ENCODE results near the gene MYH11.

MYH11 gene

DNA sequence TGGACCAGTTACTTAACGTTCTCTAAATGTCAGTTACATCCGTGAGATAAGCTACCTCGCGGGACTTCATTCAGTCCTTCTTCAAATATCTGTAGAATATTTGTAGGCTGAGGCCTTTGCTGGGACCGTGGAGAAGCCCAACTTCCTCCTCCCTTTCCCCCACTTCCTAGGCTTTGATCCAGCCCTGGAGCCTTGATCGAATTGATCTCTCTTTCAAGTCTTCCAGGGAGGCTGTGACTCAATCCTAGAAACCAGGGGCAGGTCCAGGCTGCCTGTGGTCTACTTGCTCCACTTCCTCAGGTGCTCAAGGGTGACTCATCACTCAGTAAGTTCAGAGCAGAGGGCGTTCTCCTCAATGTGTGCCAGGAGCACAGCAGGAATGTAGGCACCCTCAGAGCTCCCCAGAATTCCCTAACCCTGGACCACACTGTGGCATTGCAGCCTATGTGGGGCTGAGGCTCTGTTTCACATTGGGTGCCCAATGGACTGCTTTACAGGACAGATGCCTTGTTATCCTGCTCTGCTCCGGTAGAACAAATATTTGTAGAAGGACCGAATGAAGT lies 42.8 kb upstream of the MYH11 start:
- TF ChIP-seq FOXP2 (optimal IDR thresholded peaks at IDR 0.05; ENCODE audit: borderline replicate concordance, extremely low read depth, extremely low read length, insufficient read depth): no peak
- TF ChIP-seq, protein P1, sequence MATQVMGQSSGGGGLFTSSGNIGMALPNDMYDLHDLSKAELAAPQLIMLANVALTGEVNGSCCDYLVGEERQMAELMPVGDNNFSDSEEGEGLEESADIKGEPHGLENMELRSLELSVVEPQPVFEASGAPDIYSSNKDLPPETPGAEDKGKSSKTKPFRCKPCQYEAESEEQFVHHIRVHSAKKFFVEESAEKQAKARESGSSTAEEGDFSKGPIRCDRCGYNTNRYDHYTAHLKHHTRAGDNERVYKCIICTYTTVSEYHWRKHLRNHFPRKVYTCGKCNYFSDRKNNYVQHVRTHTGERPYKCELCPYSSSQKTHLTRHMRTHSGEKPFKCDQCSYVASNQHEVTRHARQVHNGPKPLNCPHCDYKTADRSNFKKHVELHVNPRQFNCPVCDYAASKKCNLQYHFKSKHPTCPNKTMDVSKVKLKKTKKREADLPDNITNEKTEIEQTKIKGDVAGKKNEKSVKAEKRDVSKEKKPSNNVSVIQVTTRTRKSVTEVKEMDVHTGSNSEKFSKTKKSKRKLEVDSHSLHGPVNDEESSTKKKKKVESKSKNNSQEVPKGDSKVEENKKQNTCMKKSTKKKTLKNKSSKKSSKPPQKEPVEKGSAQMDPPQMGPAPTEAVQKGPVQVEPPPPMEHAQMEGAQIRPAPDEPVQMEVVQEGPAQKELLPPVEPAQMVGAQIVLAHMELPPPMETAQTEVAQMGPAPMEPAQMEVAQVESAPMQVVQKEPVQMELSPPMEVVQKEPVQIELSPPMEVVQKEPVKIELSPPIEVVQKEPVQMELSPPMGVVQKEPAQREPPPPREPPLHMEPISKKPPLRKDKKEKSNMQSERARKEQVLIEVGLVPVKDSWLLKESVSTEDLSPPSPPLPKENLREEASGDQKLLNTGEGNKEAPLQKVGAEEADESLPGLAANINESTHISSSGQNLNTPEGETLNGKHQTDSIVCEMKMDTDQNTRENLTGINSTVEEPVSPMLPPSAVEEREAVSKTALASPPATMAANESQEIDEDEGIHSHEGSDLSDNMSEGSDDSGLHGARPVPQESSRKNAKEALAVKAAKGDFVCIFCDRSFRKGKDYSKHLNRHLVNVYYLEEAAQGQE (IDR thresholded peaks at IDR 0.05; ENCODE audit: insufficient read depth in 1 of 2, low read depth in 2 of 2, low read length in 2 of 2): no peak
- TF ChIP-seq TAF1 (IDR thresholded peaks at IDR 0.05; ENCODE audit: borderline replicate concordance, insufficient read depth, low read length): no peak
- TF ChIP-seq SIN3A (IDR thresholded peaks at IDR 0.05; ENCODE audit: borderline replicate concordance, insufficient read depth, low read length): no peak
- no peak for TF ChIP-seq POLR2AphosphoS5 (IDR thresholded peaks at IDR 0.05; ENCODE audit: low read depth, low read length)

DNA sequence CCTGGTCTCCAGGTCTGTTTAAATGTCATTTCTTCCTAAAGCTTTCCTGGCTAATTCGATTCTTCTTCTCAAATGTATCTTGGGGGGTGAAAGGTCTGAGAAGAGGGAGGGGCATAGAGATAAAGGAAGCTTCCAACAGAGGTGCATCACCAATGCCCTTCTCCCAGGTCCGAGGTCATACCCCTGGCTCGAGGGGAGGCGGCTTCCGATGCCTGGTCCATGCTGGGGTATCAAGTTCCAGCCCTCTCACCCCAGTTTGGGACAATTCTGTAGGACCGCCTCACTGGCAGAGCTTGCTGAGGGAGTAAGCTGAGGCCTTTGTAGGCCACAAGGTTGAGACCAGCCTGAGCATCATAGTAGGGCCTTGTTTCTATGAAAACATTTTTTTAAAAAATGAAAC lies 41.8 kb upstream of the MYH11 start:
- TF ChIP-seq FOXP2 (optimal IDR thresholded peaks at IDR 0.05; ENCODE audit: borderline replicate concordance, extremely low read depth, extremely low read length, insufficient read depth): no peak
- TF ChIP-seq, protein P1 (IDR thresholded peaks at IDR 0.05; ENCODE audit: insufficient read depth in 1 of 2, low read depth in 2 of 2, low read length in 2 of 2): no peak
- no peak for TF ChIP-seq SIN3A (IDR thresholded peaks at IDR 0.05; ENCODE audit: borderline replicate concordance, insufficient read depth, low read length)
- TF ChIP-seq POLR2AphosphoS5 (IDR thresholded peaks at IDR 0.05; ENCODE audit: low read depth, low read length): no peak
- no peak for TF ChIP-seq TAF1 (IDR thresholded peaks at IDR 0.05; ENCODE audit: borderline replicate concordance, insufficient read depth, low read length)

DNA sequence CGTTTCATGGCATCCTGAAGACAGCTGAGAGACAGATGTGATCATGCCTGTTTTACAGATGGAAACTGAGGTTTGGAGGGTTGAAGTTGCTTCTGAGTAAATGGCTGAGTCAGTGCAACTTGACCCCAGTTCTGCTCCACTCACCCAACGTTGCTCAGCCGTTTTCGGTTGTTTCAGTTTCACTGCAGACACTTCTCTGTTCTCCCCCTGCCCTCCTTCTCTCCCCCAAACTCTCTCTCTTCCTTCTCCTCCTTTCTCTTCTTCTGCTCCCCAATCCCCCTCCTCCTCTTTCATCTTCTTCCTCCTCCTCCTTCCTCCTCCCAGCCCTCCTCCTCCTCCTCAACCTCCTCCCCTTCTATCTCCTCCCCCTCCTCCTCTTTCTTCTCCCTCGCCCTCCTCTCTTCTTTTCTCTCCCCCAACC lies 41.0 kb upstream of the MYH11 start:
- TF ChIP-seq FOXP2 (optimal IDR thresholded peaks at IDR 0.05; ENCODE audit: borderline replicate concordance, extremely low read depth, extremely low read length, insufficient read depth) (no peak), SIN3A (IDR thresholded peaks at IDR 0.05; ENCODE audit: borderline replicate concordance, insufficient read depth, low read length) (no peak), TAF1 (IDR thresholded peaks at IDR 0.05; ENCODE audit: borderline replicate concordance, insufficient read depth, low read length) (no peak), POLR2AphosphoS5 (IDR thresholded peaks at IDR 0.05; ENCODE audit: low read depth, low read length) (no peak)
- TF ChIP-seq, protein P1 (IDR thresholded peaks at IDR 0.05; ENCODE audit: insufficient read depth in 1 of 2, low read depth in 2 of 2, low read length in 2 of 2): no peak

DNA sequence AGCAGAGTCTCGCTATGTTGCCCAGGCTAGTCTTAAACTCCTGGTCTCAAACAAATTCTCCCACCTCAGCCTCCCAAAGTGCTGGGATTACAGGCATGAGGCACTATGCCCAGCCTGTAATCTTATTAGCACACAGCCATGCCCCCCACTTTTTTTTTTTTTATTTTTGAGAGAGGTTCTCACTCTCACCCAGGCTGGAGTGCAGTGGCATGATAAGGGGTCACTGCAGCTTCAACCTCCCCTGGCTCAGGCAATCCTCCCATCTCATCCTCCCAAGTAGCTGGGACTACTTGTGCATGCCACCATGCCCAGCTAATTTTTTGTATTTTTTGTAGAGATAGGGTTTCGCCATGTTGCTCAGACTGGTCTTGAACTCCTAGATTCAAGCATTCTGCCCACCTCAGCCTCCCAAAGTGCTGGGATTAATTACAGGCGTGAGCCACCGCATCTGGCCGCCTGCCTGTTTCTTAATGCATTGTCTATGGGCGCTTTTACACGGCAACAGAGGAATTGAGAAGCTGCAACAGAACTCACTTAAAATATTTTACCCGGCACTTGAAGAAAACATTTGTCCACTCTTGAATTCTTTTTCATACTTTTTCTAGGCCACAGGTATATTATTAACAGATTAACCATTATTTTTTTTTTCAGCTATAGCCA lies 40.4 kb upstream of the MYH11 start:
- no peak for TF ChIP-seq SIN3A (IDR thresholded peaks at IDR 0.05; ENCODE audit: borderline replicate concordance, insufficient read depth, low read length)

DNA sequence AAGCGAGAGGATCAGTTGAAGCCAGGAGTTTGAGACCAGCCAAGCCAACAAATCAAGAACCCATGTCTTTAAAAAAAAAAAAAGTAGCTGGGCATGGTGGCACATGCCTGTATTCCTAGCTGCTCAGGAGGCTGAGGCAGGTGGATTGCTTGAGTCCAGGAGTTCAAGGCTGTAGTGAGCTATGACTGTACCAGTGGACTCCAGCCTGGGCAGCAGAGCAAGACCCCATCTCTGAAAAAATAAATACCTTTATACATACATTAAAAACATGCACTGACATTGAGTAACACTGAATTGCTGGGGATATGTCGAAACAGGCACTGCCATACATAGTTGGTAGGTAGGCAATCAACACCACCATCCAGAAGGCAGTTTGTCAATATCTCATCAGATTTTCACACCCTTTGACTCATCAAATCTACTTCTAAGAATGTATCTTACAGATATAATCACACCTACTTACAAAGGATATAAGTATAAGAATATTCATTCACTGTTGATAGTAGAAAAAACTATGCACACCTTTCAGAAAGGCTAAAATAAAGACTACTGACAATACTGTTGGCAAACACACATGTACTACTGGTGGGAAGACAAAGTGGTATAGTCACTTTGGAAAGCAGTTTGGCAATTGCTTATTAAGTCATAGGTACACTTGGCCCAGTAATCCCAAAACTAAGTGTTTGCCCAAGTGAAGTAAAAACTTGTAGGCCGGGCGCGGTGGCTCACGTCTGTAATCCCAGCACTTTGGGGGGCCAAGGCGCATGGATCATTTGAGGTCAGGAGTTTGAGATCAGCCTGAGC lies 37.9 kb upstream of the MYH11 start:
- TF ChIP-seq, protein P1 (IDR thresholded peaks at IDR 0.05; ENCODE audit: insufficient read depth in 1 of 2, low read depth in 2 of 2, low read length in 2 of 2): no peak
- TF ChIP-seq POLR2AphosphoS5 (IDR thresholded peaks at IDR 0.05; ENCODE audit: low read depth, low read length) (no peak), FOXP2 (optimal IDR thresholded peaks at IDR 0.05; ENCODE audit: borderline replicate concordance, extremely low read depth, extremely low read length, insufficient read depth) (no peak), SIN3A (IDR thresholded peaks at IDR 0.05; ENCODE audit: borderline replicate concordance, insufficient read depth, low read length) (no peak), TAF1 (IDR thresholded peaks at IDR 0.05; ENCODE audit: borderline replicate concordance, insufficient read depth, low read length) (no peak)

Measured in PFSK-1 (cell line).